Spleen (tissue), 11 donors: ENCODE results near the gene CAMKK1. TPM values are rescaled to one million over a fixed set of nuclear protein-coding genes. Genes with fewer than 3 reads are reported as not detected.
A peak's percentile ranks its signal among the peaks of the same experiment; 100 is the strongest.
"Not testable (repeated sequence)": the region's sequence is repeated elsewhere in the genome, so short reads cannot be mapped to it uniquely, and the experiment has no call there.

ENCODE experiments used
- DNase-seq: peaks from one replicate; pipeline ENCODE4 v3.0.0-alpha.2; 2020
- H3K27ac ChIP-seq, 8 donors: fragments of 200-600 bp; sonication (generic) in 7 of 8; 1 replicate in 4 of 8; 2 replicates in 4 of 8; pipeline versions ENCODE4 v1.5.0 to v1.8.0; 2016 to 2021; ENCODE audit warnings: inconsistent platforms in 4 of 8, mild to moderate bottlenecking in 4 of 8, moderate library complexity in 1 of 8
- H3K27me3 ChIP-seq, 7 donors: fragments of 200-600 bp; sonication (generic) in 6 of 7; replicated peaks in 1 of 7; 1 replicate in 4 of 7; 2 replicates in 3 of 7; pipeline versions ENCODE4 v1.5.0 to v1.8.0; 2016 to 2021; ENCODE audit warnings: inconsistent platforms in 3 of 7, mild to moderate bottlenecking in 1 of 7
- H3K36me3 ChIP-seq, 6 donors: fragments of 200-600 bp; sonication (generic) in 5 of 6; 1 replicate in 4 of 6; 2 replicates in 2 of 6; pipeline versions ENCODE4 v1.5.0 to v1.8.0; 2016 to 2021; ENCODE audit warnings: inconsistent platforms in 2 of 6
- H3K4me1 ChIP-seq, 6 donors: fragments of 200-600 bp; sonication (generic) in 5 of 6; 1 replicate in 3 of 6; 2 replicates in 3 of 6; pipeline versions ENCODE4 v1.5.0 to v1.8.0; 2016 to 2021; ENCODE audit warnings: inconsistent platforms in 3 of 6
- H3K4me3 ChIP-seq, 8 donors: fragments of 200-600 bp; sonication (generic) in 7 of 8; 1 replicate in 4 of 8; 2 replicates in 4 of 8; pipeline versions ENCODE4 v1.5.0 to v1.8.0; 2016 to 2021; ENCODE audit warnings: inconsistent platforms in 4 of 8, mild to moderate bottlenecking in 4 of 8, moderate library complexity in 2 of 8
- H3K9me3 ChIP-seq, 8 donors: fragments of 200-600 bp; sonication (generic) in 7 of 8; 1 replicate in 4 of 8; 2 replicates in 4 of 8; pipeline versions ENCODE4 v1.5.0 to v1.8.0; 2016 to 2021; ENCODE audit warnings: inconsistent platforms in 4 of 8
- POLR2A ChIP-seq, 3 donors: fragments of 450-650 bp; IDR thresholded peaks; one replicate each; pipeline ENCODE4 v1.5.1; 2017; ENCODE audit warnings: antibody characterized with exemption in 3 of 3, mild to moderate bottlenecking in 1 of 3
- POLR2AphosphoS5 ChIP-seq, 3 donors: sonication (generic); formaldehyde crosslinking; IDR thresholded peaks; one replicate each; pipeline ENCODE4 v1.5.1; 2017; ENCODE audit warnings: antibody characterized with exemption in 3 of 3
- WGBS, 5 donors: extraction: QIAGEN DNeasy Blood & Tissue Kit in 3 of 5; methylation state at CpG; one replicate each; pipeline versions ENCODE4 v1.1.5 to v1.1.7; 2013 to 2018; 5-methylcytosine and 5-hydroxymethylcytosine counted together
- intact Hi-C: fragments of 100-400 bp; cut with DNase I; formaldehyde crosslinking; loops from one replicate; pipeline ENCODE4 v1.15.0; 2023; ENCODE audit warnings: low total_unique reads
- polyA plus RNA-seq, 3 donors: library from polyadenylated mRNA; stranded (reverse); fragments of 200-250 nt; gene quantifications; one replicate each; pipeline ENCODE4 v1.2.1, GENCODE V29; 2013
- total RNA-seq, 7 donors: library from RNA; depleted of rRNA in 3 of 7; stranded (reverse); fragments of >200 nt in 3 of 7; fragmentation: NEBNext Ultra II Directional in 4 of 7; extraction: Animal tissue kit (Norgen Biotek cat#: 25700) in 4 of 7; gene quantifications; one replicate each; pipeline versions ENCODE4 v1.1.0 to v1.2.1, GENCODE V29; 2016 to 2021
- TF ChIP-seq, protein P1 (sequence below), 11 experiments: fragments of 200-600 bp in 7 of 11; fragments of 450-650 bp in 4 of 11; sonication (generic) in 4 of 11; IDR thresholded peaks in 8 of 11; conservative IDR thresholded peaks in 3 of 11; 1 replicate in 7 of 11; 2 replicates in 4 of 11; pipeline versions ENCODE4 v1.4.0 to v1.8.0; 2016 to 2021; ENCODE audit warnings: antibody characterized with exemption in 11 of 11, inconsistent platforms in 4 of 11, mild to moderate bottlenecking in 1 of 11
- donor health status: healthy with polysubstance abuse.
- donor health status: DM: no; HTN: no; CAD: no; lungs with moderate emphysema.
- donor health status: DM: no; HTN: no; CAD: no.
- donor health status: Bipolar disorder and iron deficiency.
- donor health status: healthy.
- donor health status: DM: no; HTN: no; CAD: no.
- donor health status: DM: yes; HTN: yes; CAD: no.

The CAMKK1 gene
- total and polyA plus RNA-seq, 10 donors: 5.2 to 13.0 (median 9.0) TPM

DNA sequence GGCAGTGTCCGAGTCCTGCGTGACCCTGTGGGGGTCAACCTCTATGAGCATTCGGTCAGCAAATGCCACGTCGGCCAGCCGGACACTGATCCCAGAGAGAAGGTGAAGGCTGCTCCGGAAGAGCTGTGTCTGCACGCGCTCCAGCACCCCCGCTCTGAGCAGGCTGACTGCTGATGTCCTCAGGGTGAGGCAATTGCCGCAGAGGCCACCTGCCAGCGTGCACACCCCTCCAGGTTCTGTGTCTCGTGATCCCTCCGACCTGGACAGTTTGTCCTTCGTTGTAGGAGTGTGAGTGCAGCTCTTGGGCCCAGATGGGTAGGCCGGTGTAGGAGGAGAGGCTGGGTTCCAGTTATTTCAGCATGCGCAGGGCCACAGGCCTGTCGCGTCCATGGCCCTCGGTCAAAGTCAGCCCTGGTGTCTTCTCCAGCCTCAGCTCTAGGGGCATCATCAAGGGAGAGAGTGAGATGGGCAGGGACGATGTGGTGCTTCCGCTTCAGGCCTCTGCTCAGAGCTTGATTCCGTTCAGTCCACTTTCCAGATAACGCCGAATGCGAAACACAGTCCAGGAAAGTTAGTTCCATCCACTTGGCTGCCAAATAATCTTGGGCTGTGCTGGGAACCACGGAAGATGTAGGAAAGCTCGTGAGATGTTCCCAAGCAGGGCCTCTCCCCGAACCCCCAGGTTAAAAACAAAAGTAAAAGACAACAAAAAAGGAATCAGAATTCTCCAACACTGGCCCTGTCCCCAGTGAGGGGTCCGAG is 31.7 kb downstream of the CAMKK1 start:
- H3K27ac ChIP-seq: no peak overlapping the region
- H3K9me3 ChIP-seq: no peaks in the 10 kb centered on the region
- no peak for TF ChIP-seq POLR2AphosphoS5 (IDR thresholded peaks at IDR 0.05)
- TF ChIP-seq POLR2A (IDR thresholded peaks at IDR 0.05): no peak
- H3K36me3 ChIP-seq: peaks cover 0 to 36% (median 7%) of the 10 kb centered on the region in 6 donors
- intact Hi-C loops: loop anchor here (10.0 kb wide), 1 partner anchor 144 kb away; no protein-coding TSS in a partner anchor
- 91 to 97% (median 95%) methylated on average over 15 to 30 of the region's 30 CpGs for WGBS, 5 donors
- DNase-seq: no peak
- H3K4me3 ChIP-seq: no peak overlapping the region
- H3K27me3 ChIP-seq: peaks cover 0 to 6% (median 0%) of the 10 kb centered on the region in 7 donors
- H3K4me1 ChIP-seq: peaks cover 0 to 10% (median 0%) of the 10 kb centered on the region in 6 donors

DNA sequence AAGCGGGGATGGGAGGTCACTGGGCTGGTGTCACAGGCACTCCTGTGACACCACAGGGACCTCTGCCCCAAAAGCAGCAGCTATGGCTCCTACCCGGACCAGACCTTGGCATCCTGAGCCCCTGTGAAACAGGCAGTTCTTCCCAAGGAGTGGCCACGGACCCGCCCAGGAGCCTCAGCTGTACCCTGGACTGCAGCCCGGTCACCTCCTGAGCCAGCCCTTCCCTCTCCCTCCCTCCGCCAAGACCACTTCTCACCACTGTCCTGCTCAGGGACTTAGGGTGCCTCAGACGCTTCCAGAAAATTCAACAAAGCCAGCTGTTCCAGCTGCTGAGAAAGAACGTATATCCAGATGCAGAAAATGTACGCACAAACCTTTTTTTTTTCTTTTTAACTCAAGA is 32.9 kb downstream of the CAMKK1 start:
- Histone ChIP-seq H3K36me3 (peaks cover 0 to 36% (median 7%) of the 10 kb centered on the region in 6 donors), H3K27me3 (peaks cover 0 to 6% (median 0%) of the 10 kb centered on the region in 7 donors), H3K4me1 (peaks cover 0 to 7% (median 0%) of the 10 kb centered on the region in 6 donors), H3K27ac (no peak overlapping the region), H3K9me3 (no peaks in the 10 kb centered on the region), H3K4me3 (no peak overlapping the region)
- DNase-seq: peak; percentile 51
- 73 to 96% (median 79%) methylated on average over 9 of the region's 9 CpGs for WGBS, 5 donors
- intact Hi-C loops: loop anchor here (10.0 kb wide), 1 partner anchor 145 kb away; no protein-coding TSS in a partner anchor
- no peak for TF ChIP-seq POLR2AphosphoS5 (IDR thresholded peaks at IDR 0.05)
- TF ChIP-seq POLR2A (IDR thresholded peaks at IDR 0.05): no peak
- TF ChIP-seq, protein P1, sequence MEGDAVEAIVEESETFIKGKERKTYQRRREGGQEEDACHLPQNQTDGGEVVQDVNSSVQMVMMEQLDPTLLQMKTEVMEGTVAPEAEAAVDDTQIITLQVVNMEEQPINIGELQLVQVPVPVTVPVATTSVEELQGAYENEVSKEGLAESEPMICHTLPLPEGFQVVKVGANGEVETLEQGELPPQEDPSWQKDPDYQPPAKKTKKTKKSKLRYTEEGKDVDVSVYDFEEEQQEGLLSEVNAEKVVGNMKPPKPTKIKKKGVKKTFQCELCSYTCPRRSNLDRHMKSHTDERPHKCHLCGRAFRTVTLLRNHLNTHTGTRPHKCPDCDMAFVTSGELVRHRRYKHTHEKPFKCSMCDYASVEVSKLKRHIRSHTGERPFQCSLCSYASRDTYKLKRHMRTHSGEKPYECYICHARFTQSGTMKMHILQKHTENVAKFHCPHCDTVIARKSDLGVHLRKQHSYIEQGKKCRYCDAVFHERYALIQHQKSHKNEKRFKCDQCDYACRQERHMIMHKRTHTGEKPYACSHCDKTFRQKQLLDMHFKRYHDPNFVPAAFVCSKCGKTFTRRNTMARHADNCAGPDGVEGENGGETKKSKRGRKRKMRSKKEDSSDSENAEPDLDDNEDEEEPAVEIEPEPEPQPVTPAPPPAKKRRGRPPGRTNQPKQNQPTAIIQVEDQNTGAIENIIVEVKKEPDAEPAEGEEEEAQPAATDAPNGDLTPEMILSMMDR (IDR thresholded peaks at IDR 0.05 in 8 of 11, conservative IDR thresholded peaks at IDR 0.05 in 3 of 11): no peak

DNA sequence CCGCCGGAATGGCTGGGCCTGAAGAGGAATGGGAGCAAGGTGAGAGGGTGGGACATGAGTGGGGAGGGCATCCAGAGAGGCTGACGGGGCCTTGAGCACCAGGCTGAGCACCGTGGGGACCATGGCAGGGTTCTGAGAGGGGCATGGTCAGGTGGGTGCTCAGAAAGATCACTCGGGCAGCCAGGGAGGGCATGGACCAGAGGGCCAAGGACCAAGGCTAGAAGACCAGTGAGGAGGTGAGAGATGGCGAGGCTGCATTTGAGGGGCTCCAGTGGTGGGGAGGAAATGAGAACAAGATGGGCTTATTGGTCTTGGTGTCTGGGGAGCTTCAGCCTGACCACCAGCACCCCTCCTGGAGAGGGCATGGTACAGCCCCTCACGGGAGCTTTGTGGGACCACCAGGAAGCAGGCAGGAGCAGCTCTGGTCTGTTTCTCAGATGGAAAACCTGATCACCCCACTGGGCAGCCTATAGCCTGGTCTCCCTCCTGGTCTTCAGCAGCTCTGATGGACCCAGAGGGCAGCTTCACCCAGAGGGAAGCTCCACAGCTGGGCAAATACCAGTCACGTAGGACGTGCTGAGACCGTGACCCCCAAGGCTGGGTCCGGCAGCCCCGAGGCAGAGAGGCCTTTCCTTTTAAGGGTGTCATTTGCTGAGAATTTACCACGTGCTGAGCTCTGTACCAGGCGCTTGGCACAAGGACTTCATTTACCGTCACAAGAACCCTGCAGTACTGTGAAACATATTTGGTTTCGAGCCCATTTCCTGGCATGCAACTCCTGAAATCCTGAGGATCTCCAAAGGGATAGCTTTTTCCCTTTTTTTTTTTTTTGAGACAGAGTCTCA is 35.4 kb downstream of the CAMKK1 start:
- H3K27me3 ChIP-seq: peaks cover 0 to 6% (median 0%) of the 10 kb centered on the region in 7 donors
- 82 to 87% (median 85%) methylated on average over 12 to 16 of the region's 16 CpGs for WGBS, 5 donors
- peak; percentile 41 for DNase-seq
- intact Hi-C loops: no loop called here
- TF ChIP-seq, protein P1 (IDR thresholded peaks at IDR 0.05 in 8 of 11, conservative IDR thresholded peaks at IDR 0.05 in 3 of 11): no peak
- TF ChIP-seq POLR2AphosphoS5 (IDR thresholded peaks at IDR 0.05) (no peak), POLR2A (IDR thresholded peaks at IDR 0.05) (no peak)
- H3K27ac ChIP-seq: no peak overlapping the region
- no peak overlapping the region for H3K4me3 ChIP-seq
- no peaks in the 10 kb centered on the region for H3K4me1 ChIP-seq
- H3K9me3 ChIP-seq: no peaks in the 10 kb centered on the region
- H3K36me3 ChIP-seq: peaks cover 0 to 29% (median 7%) of the 10 kb centered on the region in 6 donors

DNA sequence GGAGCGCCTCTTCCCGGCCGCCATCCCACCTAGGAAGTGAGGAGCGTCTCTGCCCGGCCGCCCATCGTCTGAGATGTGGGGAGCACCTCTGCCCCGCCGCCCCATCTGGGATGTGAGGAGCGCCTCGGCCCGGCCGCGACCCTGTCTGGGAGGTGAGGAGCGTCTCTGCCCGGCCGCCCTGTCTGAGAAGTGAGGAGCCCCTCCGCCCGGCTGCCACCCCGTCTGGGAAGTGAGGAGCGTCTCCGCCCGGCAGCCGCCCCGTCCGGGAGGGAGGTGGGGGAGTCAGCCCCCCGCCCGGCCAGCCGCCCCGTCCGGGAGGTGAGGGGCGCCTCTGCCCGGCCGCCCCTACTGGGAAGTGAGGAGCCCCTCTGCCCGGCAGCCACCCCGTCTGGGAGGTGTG is 38.6 kb downstream of the CAMKK1 start:
- DNase-seq: peak; percentile 24
- H3K9me3 ChIP-seq, intact Hi-C loops, H3K36me3 ChIP-seq, H3K27ac ChIP-seq, H3K4me1 ChIP-seq, H3K4me3 ChIP-seq, H3K27me3 ChIP-seq: not testable (repeated sequence)
- 90 to 96% (median 95%) methylated on average over 9 to 30 of the region's 36 CpGs; no CpG with 5 or more reads in 1 of the 5 donors for WGBS, 5 donors
